Measurements from ENCODE around the gene TBC1D30.

The TBC1D30 gene

GRCh38 chr12:64915242-64915641, 90.8 kb downstream of the TBC1D30 start:
- DNase-seq: no peak

- DNase-seq: no peak
Measured at GRCh38 chr12:64916411-64917261, 92.2 kb downstream of the TBC1D30 start.

- no peak for DNase-seq
Measured at GRCh38 chr12:64918344-64918743, 93.9 kb downstream of the TBC1D30 start.

GRCh38 chr12:64918801-64919200, 94.4 kb downstream of the TBC1D30 start:
- DNase-seq: no peak

- no peak for DNase-seq
Measured at GRCh38 chr12:64922853-64923252, 98.4 kb downstream of the TBC1D30 start.

- no peak for DNase-seq
Measured at GRCh38 chr12:64923536-64923935, 99.1 kb downstream of the TBC1D30 start.
